Fibroblast of the aortic adventitia (primary cell): Measurements from ENCODE around the gene PNMA6A. TPM values are rescaled to one million over a fixed set of nuclear protein-coding genes. Genes with fewer than 3 reads are reported as not detected.
"Not testable (repeated sequence)": the region's sequence is repeated elsewhere in the genome, so short reads cannot be mapped to it uniquely, and the experiment has no call there.

Experiments used
- DNase-seq: peaks from one replicate; pipeline ENCODE4 v3.0.0-alpha.2; 2010; ENCODE audit warnings: low read depth
- H3K4me3 ChIP-seq: 2 replicates; pipeline ENCODE4 v1.5.1; 2011; ENCODE audit warnings: low read depth, mild to moderate bottlenecking, control low read depth, low read length, moderate library complexity
- total RNA-seq: library from RNA; depleted of rRNA; stranded (reverse); fragments of >200 nt; gene quantifications from 2 replicates; pipeline ENCODE4 v1.2.3, GENCODE V29; 2012; ENCODE audit warnings: low replicate concordance
- TF ChIP-seq, protein P1 (sequence below): IDR thresholded peaks from 2 replicates; pipeline ENCODE4 v1.5.1; 2011; ENCODE audit warnings: mild to moderate bottlenecking, low read length, control low read depth, inconsistent platforms; ENCODE audit not compliant: insufficient read depth

PNMA6A gene
- 1.3 and 14.9 TPM in 2 replicates for total RNA-seq

DNA sequence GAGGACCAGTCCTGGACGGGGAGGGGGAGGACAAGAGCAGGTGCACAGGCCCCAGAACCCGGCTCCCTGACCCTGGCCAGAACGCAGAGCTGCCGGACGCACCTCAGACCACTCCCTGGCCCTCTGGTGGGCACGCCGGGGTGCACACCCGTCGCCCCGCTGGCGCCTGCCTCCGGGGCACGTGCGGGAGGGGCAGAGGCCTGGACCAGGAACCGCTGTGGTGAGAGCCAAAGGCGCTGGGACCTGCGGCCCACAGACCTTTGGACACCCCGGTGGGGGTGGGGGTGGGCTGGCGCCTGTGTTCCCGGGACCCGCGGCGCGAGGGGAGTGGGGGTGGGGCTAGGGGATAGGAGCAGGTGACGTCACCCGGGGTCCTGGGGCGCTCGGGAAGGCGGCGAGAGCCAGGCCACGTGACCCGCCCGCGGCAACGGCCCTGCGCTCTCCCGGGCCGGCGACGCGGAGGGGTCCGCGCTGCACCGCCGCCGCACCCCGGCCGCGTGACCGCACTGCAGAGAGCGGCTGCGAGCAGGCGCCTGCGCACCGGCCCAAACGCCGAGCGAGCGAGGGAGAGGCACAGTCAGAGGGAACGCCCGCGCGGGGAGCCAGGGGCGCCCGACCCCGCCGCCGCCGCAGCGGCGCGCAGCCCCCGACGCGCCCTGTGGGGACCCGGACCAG lies at the start of gene PNMA6A:
Gene PNMA6A (plus strand): TSS at position 546 of the 675 bp plus-strand sequence. CDS start 609 bp downstream, outside the sequence.
- H3K4me3 ChIP-seq, DNase-seq: not testable (repeated sequence)

DNA sequence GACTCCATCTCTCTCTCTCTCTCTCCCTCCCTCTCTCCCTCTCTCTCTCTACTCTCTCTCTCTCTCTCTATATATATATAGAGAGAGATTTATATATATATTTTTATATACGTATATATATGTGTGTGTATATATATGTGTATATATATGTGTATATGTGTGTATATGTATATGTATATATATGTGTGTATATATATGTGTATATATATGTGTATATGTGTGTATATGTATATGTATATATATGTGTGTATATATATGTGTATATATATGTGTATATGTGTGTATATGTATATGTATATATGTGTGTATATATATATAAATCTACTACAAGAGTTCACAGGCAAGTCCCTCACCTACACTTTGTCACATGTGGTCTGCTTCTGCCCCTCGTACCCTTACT lies 45.8 kb upstream of the PNMA6A start:
- H3K4me3 ChIP-seq, DNase-seq: not testable (repeated sequence)

DNA sequence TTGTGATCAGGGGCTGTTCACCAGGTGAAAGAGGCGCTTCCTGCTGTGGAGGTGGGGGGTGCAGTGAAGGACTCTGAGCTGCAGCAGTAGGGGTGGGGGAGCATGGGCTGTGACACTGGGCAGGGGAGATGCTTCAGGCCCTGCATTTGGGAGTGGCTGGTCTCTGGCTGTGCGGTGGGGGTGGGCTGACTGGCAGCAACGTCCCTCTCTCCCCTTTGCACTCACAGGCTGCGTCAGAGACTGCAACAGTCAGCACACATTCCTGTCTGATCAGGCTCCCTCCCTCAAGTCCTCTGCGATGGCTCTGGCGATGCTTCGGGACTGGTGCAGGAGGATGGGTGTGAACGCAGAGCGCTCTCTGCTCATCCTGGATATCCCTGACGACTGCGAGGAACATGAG lies 43.8 kb upstream of the PNMA6A start:
- H3K4me3 ChIP-seq, DNase-seq: not testable (repeated sequence)

DNA sequence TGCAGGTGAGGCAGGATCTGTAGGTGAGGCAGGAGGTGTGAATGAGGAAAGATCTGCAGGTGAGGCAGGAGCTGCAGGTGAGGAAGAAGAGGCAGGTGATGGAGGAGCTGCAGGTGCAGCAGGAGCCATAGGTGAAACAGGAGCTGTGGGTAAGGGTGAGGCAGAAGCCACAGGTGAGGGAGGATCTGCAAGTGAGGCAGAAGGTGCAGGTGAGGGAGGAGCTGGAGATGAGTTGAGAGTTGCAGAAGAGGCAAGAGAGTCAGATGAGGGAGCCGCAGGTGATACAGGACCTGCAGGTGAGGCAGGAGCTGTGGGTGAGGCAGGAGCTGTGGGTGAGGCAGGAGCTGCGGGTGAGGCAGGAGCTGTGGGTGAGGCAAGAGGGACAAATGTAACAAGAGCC lies 43.1 kb upstream of the PNMA6A start:
- TF ChIP-seq, protein P1, sequence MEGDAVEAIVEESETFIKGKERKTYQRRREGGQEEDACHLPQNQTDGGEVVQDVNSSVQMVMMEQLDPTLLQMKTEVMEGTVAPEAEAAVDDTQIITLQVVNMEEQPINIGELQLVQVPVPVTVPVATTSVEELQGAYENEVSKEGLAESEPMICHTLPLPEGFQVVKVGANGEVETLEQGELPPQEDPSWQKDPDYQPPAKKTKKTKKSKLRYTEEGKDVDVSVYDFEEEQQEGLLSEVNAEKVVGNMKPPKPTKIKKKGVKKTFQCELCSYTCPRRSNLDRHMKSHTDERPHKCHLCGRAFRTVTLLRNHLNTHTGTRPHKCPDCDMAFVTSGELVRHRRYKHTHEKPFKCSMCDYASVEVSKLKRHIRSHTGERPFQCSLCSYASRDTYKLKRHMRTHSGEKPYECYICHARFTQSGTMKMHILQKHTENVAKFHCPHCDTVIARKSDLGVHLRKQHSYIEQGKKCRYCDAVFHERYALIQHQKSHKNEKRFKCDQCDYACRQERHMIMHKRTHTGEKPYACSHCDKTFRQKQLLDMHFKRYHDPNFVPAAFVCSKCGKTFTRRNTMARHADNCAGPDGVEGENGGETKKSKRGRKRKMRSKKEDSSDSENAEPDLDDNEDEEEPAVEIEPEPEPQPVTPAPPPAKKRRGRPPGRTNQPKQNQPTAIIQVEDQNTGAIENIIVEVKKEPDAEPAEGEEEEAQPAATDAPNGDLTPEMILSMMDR = no peak
- no peak overlapping the region for H3K4me3 ChIP-seq
- no peak for DNase-seq

DNA sequence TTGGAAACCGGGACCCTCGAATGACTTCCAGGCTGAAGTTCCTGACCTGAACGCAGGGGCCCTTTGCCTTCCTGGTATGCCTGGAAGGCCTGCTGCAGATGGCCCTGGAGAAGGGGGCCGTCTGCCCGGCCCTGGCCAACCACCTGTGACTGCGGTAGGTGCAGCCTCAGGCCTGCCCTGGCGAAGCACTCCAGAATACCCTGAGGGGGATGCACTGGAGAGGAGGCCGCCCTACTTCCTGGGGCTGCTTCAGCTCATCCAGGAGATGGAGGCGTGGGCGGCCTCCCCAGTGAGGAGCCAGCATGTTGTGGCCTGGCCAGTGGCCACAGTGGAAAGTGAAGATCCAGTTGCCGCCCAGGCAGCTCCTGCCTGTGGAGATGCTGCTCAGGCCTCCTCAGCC lies 42.4 kb upstream of the PNMA6A start:
- no peak overlapping the region for H3K4me3 ChIP-seq
- TF ChIP-seq, protein P1 = no peak
- DNase-seq = no peak

DNA sequence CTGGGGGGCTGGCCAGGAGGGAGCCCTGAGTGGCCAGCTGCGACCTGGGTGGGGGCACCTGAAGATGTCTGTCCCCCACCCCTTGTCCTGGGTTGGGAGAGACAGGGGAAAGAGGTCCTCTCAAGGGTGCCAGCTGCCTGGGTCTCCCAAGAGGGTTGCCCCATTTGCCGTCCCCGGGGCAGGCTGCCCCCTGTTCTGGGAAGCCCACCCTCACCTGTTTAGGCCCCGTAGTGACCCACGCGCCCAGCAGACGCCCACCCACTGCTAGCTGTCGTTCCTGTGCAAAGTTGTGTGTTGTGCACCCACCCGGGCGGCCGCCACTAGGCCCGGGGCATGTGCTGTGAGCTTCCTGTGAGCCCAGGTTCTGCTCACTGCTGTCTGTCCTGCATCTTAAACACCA lies 41.5 kb upstream of the PNMA6A start:
- H3K4me3 ChIP-seq = no peak overlapping the region
- DNase-seq = no peak
- TF ChIP-seq, protein P1 = no peak

DNA sequence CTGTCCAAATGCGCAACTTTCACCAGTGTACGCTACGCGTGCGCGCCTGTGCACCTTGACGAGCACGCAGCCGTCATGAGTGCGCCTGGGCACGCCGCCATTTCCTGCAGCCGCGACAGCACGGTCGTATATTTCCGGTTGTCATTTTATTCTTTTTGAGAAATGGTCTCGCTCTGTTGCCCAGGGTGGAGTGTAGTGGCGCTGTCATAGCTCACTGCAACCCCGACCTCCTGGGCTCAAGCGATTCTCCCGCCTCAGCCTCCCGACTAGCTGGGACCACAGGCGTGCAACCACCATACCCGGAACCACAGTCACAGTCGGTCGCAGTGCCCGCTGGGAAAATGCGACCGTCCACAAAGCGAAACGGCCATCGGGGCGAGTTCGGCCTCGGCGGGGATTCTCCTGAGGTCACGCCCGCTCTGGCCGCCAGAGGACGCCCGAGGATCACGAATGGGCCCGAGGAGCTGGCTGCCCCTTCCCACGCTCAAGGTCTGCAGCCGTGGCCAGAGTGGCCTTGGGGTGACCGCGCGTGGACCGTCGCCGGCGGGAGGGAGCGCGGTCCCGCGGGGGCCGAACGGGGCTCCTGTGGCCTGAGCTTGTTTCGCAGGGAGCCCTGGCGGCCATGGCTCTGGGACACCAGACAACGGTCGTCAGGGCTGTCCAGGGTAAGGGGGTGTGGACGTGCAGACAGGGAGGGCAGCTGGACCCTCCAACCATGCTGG lies 39.7 kb upstream of the PNMA6A start:
- H3K4me3 ChIP-seq = peak overlapping the region; percentile 37
- DNase-seq = peak; percentile 32
- TF ChIP-seq, protein P1 = peak; percentile 72

DNA sequence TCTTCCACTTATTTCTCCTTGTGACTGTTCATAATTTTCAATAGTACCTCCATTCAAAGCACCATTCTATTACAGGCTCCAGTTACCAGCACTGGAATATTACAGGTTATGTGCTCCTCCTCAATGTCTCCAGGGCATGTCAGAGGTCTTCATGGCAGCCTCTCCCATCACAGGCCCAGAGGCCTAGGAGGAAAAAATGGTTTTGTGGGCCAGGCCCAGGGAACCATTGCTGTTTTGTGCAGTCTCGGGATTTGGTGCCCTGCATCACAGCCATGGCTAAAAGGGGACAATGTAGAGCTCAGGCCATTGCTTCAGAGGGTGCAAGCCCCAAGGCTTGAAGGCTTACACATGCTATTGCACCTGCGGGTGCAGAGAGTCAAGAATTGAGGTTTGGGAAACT lies 23.2 kb upstream of the PNMA6A start:
- TF ChIP-seq, protein P1 = no peak
- no peak for DNase-seq
- H3K4me3 ChIP-seq = no peak overlapping the region
